Raji (cell line): Measurements from ENCODE around the gene GTF2IRD2.
"Not testable (repeated sequence)": the region's sequence is repeated elsewhere in the genome, so short reads cannot be mapped to it uniquely, and the experiment has no call there.

Source experiments
- POLR2A ChIP-seq: IDR thresholded peaks from 2 replicates; pipeline ENCODE4 v1.6.1; 2011; ENCODE audit warnings: low read depth, low read length, control low read depth; ENCODE audit not compliant: insufficient read depth

Gene GTF2IRD2

DNA sequence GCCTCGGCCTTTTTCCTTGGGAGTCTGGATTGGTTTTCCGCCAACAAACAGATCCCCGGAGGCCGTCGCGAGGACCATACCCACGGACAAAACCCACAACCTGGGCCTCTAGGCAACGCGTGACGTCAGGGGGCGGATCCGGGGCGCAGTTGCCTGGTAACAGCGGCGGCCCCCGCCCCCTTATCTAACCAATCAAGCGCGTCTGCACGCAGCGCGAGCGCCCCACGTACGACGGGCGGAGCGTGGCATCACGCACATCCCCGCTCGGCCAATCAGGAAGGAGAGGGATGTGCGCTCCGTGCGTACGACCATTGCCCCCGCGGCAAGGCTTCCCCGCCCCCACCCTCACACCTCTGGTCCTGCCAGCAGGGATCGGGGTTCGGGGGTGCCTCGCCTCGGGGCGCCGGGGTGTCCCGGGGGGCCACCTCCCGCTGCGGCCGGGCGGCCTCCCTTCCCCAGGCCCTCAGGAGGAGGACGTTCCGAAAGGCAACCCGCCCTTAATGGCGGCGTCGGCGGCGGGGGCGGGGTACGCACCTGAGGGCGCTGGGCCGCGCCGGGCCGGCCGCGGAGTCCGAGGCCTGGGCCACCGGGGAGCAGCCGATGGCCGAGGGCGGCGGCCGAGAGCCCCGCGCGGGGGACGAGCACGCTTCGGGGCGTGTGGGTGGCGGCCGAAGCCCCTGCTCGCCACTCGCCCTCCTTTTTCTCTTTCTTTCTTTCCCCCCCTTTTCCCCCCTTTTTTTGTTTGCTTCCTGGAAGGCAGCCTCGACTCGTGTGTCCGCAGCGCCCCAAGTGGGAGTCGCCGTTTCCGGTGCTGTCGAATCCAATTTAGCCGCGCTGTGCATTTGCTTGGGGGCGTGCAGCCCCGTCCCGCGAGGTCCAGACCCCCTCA lies at the start of gene GTF2IRD2:
TSS of gene GTF2IRD2 (minus strand) at position 773 of the 889 bp plus-strand sequence. CDS start 15,227 bp downstream, outside the sequence.
- not testable (repeated sequence) for TF ChIP-seq POLR2A

GRCh38 chr7:74890158-74891123 lies 39.0 kb upstream of the GTF2IRD2 start:
- TF ChIP-seq POLR2A, result peak; percentile 74

DNA sequence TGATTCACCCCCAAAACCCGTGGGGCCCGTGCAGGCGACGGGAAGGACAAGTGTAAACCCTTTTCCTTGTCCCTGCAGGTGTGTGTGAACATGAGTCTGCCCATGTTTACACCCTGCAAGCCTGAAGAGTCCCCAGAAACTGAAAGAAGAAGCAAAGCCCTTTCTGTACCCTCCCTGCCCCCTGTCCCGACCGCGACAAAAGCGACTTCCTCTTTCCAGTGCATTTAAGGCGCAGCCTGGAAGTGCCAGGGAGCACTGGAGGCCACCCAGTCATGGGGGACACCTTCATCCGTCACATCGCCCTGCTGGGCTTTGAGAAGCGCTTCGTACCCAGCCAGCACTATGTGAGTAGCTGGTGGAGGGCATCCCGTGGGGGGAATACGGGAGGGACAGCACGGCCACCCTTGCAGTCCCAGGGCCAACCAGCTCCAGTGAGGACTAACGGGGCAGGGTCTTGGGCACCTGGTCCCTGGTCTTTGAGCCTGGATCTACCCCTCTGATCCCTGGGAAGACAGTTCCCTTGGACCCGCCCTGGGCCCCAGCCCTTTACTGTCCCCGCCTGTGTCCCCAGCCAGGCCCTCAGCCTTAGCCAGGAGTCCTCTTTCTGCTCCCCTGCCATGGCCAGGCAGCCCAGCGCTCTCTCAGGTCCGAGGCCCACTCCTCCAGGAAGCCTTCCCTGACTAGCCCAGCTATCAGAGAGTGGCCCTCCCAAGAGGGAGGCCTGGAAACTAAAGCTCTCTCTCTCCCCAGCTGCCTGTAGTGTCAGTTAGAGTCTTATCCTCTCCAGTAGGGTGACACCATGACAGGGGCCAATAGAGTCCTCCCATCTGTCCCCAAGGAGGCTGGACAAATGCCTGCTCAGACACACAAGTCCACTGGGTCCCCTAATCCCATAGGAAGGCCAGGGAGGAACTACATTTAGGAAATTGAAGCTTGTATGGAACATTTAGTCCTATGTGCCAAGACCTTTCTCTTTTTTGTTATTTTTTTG lies 77.3 kb downstream of the GTF2IRD2 start, which contains the start of gene NCF1:
TSS of gene NCF1 (plus strand) at position 252 of the 991 bp plus-strand sequence. CDS start at position 273, 21 bp downstream.
- not testable (repeated sequence) for TF ChIP-seq POLR2A
